HepG2 (cell line): ENCODE results near the gene PATZ1. TPM values are rescaled to one million over a fixed set of nuclear protein-coding genes. Genes with fewer than 3 reads are reported as not detected.
A peak's percentile ranks its signal among the peaks of the same experiment; 100 is the strongest.

ENCODE experiments used
- ARID5B ChIP-seq: IDR thresholded peaks from 2 replicates; pipeline ENCODE4 v1.4.0; 2020; ENCODE audit warnings: mild to moderate bottlenecking, missing genetic modification reagents
- ATRX ChIP-seq: sonication (generic); formaldehyde crosslinking; IDR thresholded peaks from 2 replicates; pipeline ENCODE4 v1.4.0; 2020; ENCODE audit warnings: missing genetic modification reagents, borderline replicate concordance
- HDAC2 ChIP-seq: sonication (generic); formaldehyde crosslinking; IDR thresholded peaks from 2 replicates; pipeline ENCODE4 v1.4.0; 2020; ENCODE audit warnings: missing genetic modification reagents
- HNRNPLL ChIP-seq: fragments of 200-400 bp; formaldehyde crosslinking; IDR thresholded peaks from 2 replicates; pipeline ENCODE4 v1.6.1; 2017; ENCODE audit warnings: mild to moderate bottlenecking, low read depth, low read length; ENCODE audit not compliant: poor library complexity, severe bottlenecking
- KLF16 ChIP-seq, 2 experiments: sonication (generic) in 1 of 2; formaldehyde crosslinking in 1 of 2; IDR thresholded peaks; 2 replicates each; pipeline versions ENCODE4 v1.6.1 to v1.8.0; 2016 to 2023; ENCODE audit warnings: missing genetic modification reagents in 2 of 2, missing compliant biosample characterization in 1 of 2
- MXD3 ChIP-seq: IDR thresholded peaks from 2 replicates; pipeline ENCODE4 v1.6.1; 2016; ENCODE audit warnings: mild to moderate bottlenecking, missing biosample characterization, missing genetic modification reagents
- NFRKB ChIP-seq: fragments of 450-650 bp; IDR thresholded peaks from 2 replicates; pipeline ENCODE4 v1.6.1; 2017
- NKX3-1 ChIP-seq: sonication (generic); formaldehyde crosslinking; IDR thresholded peaks from 2 replicates; pipeline ENCODE4 v1.5.0; 2020; ENCODE audit warnings: missing genetic modification reagents
- POLR2G ChIP-seq: fragments of 200-400 bp; formaldehyde crosslinking; IDR thresholded peaks from 2 replicates; pipeline ENCODE4 v1.6.1; 2018; ENCODE audit warnings: mild to moderate bottlenecking, low read depth, low read length, moderate library complexity
- PTBP1 ChIP-seq: fragments of 200-400 bp; formaldehyde crosslinking; IDR thresholded peaks from 2 replicates; pipeline ENCODE4 v1.6.1; 2018; ENCODE audit warnings: low read length, low read depth; ENCODE audit not compliant: poor library complexity, severe bottlenecking
- SYNCRIP ChIP-seq: fragments of 200-400 bp; formaldehyde crosslinking; IDR thresholded peaks from 2 replicates; pipeline ENCODE4 v1.6.1; 2018; ENCODE audit warnings: mild to moderate bottlenecking, low read depth, low read length; ENCODE audit not compliant: insufficient read depth
- TEAD3 ChIP-seq: optimal IDR thresholded peaks from 2 replicates; pipeline ENCODE3; 2016; ENCODE audit warnings: borderline replicate concordance
- U2AF1 ChIP-seq: fragments of 200-400 bp; formaldehyde crosslinking; optimal IDR thresholded peaks from 2 replicates; pipeline ENCODE3; 2017; ENCODE audit warnings: mild to moderate bottlenecking, low read depth, low read length
- ZKSCAN1 ChIP-seq: fragments of 150-350 bp; IDR thresholded peaks from 2 replicates; pipeline ENCODE4 v1.6.1; 2014; ENCODE audit warnings: low read length
- ZNF383 ChIP-seq: sonication (generic); formaldehyde crosslinking; IDR thresholded peaks from 2 replicates; pipeline ENCODE4 v1.4.0; 2020; ENCODE audit warnings: missing genetic modification reagents, mild to moderate bottlenecking, borderline replicate concordance
- ZNF672 ChIP-seq: sonication (generic); formaldehyde crosslinking; IDR thresholded peaks from 2 replicates; pipeline ENCODE4 v1.8.1; 2022; ENCODE audit warnings: missing genetic modification reagents
- ZNF713 ChIP-seq: sonication (generic); formaldehyde crosslinking; IDR thresholded peaks from 2 replicates; pipeline ENCODE4 v1.4.0; 2020; ENCODE audit warnings: mild to moderate bottlenecking, missing genetic modification reagents
- polyA plus RNA-seq, 8 experiments: library from polyadenylated mRNA; depleted of rRNA in 3 of 8; stranded (reverse) in 7 of 8; unstranded in 1 of 8; fragments of >200 nt; fragmentation: Illumina TruSeq in 4 of 8; extraction: Trizol in 4 of 8; gene quantifications; 2 replicates each; pipeline versions ENCODE4 v1.2.1 to v1.2.3, GENCODE V29; 2011 to 2016; ENCODE audit warnings: low read depth in 4 of 8, missing spikeins in 1 of 8, mixed read lengths in 1 of 8; ENCODE audit not compliant: insufficient read depth in 1 of 8
- total RNA-seq, 5 experiments: library from RNA; depleted of rRNA; stranded (reverse); fragments of >200 nt; fragmentation: Illumina TruSeq; extraction: Trizol; gene quantifications; 2 replicates each; pipeline ENCODE4 v1.2.3, GENCODE V29; 2016; ENCODE audit warnings: low read depth in 1 of 5
- TF ChIP-seq, protein P1 (sequence below): sonication (generic); formaldehyde crosslinking; IDR thresholded peaks from 2 replicates; pipeline ENCODE4 v1.5.0; 2020; ENCODE audit warnings: mild to moderate bottlenecking, missing genetic modification reagents, borderline replicate concordance
- TF ChIP-seq, protein P2 (sequence below): IDR thresholded peaks from 2 replicates; pipeline ENCODE4 v1.6.1; 2016; ENCODE audit warnings: mild to moderate bottlenecking

Gene PATZ1
- total and polyA plus RNA-seq, 2 of the 13 experiments (the other 11 are each of a cell fraction or from before 2014, with no cell fraction given): 24.9 to 30.5 TPM

GRCh38 chr22:31346733-31347250 is 646 bp upstream of the PATZ1 start (continued):
- TF ChIP-seq, protein P1, sequence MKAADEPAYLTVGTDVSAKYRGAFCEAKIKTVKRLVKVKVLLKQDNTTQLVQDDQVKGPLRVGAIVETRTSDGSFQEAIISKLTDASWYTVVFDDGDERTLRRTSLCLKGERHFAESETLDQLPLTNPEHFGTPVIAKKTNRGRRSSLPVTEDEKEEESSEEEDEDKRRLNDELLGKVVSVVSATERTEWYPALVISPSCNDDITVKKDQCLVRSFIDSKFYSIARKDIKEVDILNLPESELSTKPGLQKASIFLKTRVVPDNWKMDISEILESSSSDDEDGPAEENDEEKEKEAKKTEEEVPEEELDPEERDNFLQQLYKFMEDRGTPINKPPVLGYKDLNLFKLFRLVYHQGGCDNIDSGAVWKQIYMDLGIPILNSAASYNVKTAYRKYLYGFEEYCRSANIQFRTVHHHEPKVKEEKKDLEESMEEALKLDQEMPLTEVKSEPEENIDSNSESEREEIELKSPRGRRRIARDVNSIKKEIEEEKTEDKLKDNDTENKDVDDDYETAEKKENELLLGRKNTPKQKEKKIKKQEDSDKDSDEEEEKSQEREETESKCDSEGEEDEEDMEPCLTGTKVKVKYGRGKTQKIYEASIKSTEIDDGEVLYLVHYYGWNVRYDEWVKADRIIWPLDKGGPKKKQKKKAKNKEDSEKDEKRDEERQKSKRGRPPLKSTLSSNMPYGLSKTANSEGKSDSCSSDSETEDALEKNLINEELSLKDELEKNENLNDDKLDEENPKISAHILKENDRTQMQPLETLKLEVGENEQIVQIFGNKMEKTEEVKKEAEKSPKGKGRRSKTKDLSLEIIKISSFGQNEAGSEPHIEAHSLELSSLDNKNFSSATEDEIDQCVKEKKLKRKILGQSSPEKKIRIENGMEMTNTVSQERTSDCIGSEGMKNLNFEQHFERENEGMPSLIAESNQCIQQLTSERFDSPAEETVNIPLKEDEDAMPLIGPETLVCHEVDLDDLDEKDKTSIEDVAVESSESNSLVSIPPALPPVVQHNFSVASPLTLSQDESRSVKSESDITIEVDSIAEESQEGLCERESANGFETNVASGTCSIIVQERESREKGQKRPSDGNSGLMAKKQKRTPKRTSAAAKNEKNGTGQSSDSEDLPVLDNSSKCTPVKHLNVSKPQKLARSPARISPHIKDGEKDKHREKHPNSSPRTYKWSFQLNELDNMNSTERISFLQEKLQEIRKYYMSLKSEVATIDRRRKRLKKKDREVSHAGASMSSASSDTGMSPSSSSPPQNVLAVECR (CRISPR knock-in tag): peak; percentile 65; the same call in 1 of the 2 replicates
- TF ChIP-seq NFRKB (no peak), NKX3-1 (0 out of 2 replicates have a peak, but pooled peaks have one; percentile 11), PTBP1 (peak; percentile 71), ZNF383 (CRISPR knock-in tag) (no peak), ARID5B (no peak; the same call in 1 of the 2 replicates), ZKSCAN1 (no peak), ATRX (CRISPR knock-in tag) (no peak), HNRNPLL (no peak), HDAC2 (CRISPR knock-in tag) (peak; percentile 26; the same call in 1 of the 2 replicates), KLF16 (CRISPR knock-in tag; IDR thresholded peaks at IDR 0.05) (peak in 1 of 2 experiments; percentile 37; a peak in 1 of 4 replicates), TEAD3 (CRISPR knock-in tag) (no peak), POLR2G (peak; percentile 43; the same call in 1 of the 2 replicates), ZNF713 (CRISPR knock-in tag) (no peak), U2AF1 (no peak), ZNF672 (CRISPR knock-in tag) (no peak; the same call in 1 of the 2 replicates), MXD3 (CRISPR knock-in tag) (peak; percentile 53; the same call in 1 of the 2 replicates), SYNCRIP (no peak)
- TF ChIP-seq, protein P2, sequence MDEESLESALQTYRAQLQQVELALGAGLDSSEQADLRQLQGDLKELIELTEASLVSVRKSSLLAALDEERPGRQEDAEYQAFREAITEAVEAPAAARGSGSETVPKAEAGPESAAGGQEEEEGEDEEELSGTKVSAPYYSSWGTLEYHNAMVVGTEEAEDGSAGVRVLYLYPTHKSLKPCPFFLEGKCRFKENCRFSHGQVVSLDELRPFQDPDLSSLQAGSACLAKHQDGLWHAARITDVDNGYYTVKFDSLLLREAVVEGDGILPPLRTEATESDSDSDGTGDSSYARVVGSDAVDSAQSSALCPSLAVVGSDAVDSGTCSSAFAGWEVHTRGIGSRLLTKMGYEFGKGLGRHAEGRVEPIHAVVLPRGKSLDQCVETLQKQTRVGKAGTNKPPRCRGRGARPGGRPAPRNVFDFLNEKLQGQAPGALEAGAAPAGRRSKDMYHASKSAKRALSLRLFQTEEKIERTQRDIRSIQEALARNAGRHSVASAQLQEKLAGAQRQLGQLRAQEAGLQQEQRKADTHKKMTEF: peak; percentile 53
